ENCODE data around the gene KDM7A.

GRCh38 chr7:140055833-140056232 lies 121.0 kb downstream of the KDM7A start:
- no peak for TF ChIP-seq CTCF (IDR thresholded peaks at IDR 0.05)
- TF ChIP-seq ZFX (IDR thresholded peaks at IDR 0.05; ENCODE audit: borderline replicate concordance): no peak

Data from 22Rv1 (cell line).